ENCODE measurements around the gene CCDC185. TPM values are rescaled to one million over a fixed set of nuclear protein-coding genes. Genes with fewer than 3 reads are reported as not detected.
A peak's percentile ranks its signal among the peaks of the same experiment; 100 is the strongest.

The CCDC185 gene
- total and polyA plus RNA-seq, 10 of the 15 experiments (the other 5 are each of a cell fraction or from before 2014, with no cell fraction given) = not detected

DNA sequence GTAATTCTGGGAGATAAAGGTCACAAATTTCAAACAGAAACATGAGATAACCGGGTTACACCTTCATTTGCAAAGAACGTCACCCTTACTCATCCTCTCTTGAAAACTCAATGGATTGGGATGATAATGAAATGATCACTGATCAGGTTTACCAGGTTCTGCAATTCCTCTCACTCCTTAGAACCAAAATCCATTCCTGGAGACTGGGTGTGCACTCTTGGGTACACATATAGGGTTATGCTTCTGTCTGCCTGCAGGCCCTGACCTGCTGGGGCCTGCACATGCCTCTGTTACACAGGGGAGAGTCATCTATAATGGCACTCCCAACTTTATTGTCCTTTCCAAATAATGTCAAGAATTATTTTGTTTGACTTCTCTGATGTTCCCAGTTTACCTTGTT, 37.5 kb upstream of the CCDC185 start:
- Histone ChIP-seq H3K4me3 (no peak overlapping the region), H3K36me3 (ENCODE audit: control insufficient read depth in 2 of 2, insufficient read depth in 2 of 2, low read length in 1 of 2) (no peaks in the 10 kb centered on the region), H3K27me3 (replicated peaks in 1 of 2; ENCODE audit: control insufficient read depth in 2 of 2, insufficient read depth in 2 of 2, low read length in 1 of 2) (peaks cover 2 to 8% of the 10 kb centered on the region in 2 experiments; a peak in 2 of 4 replicates), H2AFZ (ENCODE audit: control insufficient read depth, low read depth, low read length) (no peak overlapping the region), H3K4me1 (ENCODE audit: control insufficient read depth, insufficient read depth, low read length) (no peaks in the 10 kb centered on the region), H3K9me3 (replicated peaks; ENCODE audit: control insufficient read depth, insufficient read depth, low read length) (no peaks in the 10 kb centered on the region), H3K4me2 (ENCODE audit: control insufficient read depth, insufficient read depth) (no peak overlapping the region), H4K20me1 (ENCODE audit: control insufficient read depth, insufficient read depth) (no peaks in the 10 kb centered on the region), H3K9ac (ENCODE audit: control insufficient read depth, insufficient read depth, low read length) (no peak overlapping the region), H3K27ac (ENCODE audit: control insufficient read depth, insufficient read depth) (no peak overlapping the region), H3K79me2 (ENCODE audit: control insufficient read depth, insufficient read depth, low read length) (no peaks in the 10 kb centered on the region)
- TF ChIP-seq TAF1 (IDR thresholded peaks at IDR 0.05; ENCODE audit: borderline replicate concordance, low read depth, low read length) (no peak), ATF7 (IDR thresholded peaks at IDR 0.05; ENCODE audit: low read depth) (no peak), EP300 (IDR thresholded peaks at IDR 0.05; ENCODE audit: borderline replicate concordance in 1 of 2, control insufficient read depth in 1 of 2, low read depth in 2 of 2, low read length in 2 of 2) (no peak), SRF (IDR thresholded peaks at IDR 0.05; ENCODE audit: low read depth in 2 of 2, low read length in 2 of 2) (no peak)
- ATAC-seq = no peak
- RAD21 ChIA-PET (ENCODE audit: unreplicated experiment) = no interaction called here
- no TSS peak for BruUV-seq (replicated peaks)
- intact Hi-C loops (cut with micrococcal nuclease; ENCODE audit: unreplicated experiment) (loop anchor here (10.0 kb wide), 1 partner anchor 221 kb away; no protein-coding TSS in a partner anchor), in situ Hi-C loops (cut with MboI) (no loop called here)
- DNase-seq (ENCODE audit: low read depth, low spot score) = no peak
- WGBS (ENCODE audit: insufficient coverage, insufficient replicate concordance, low lambda C conversion rate, missing lambda C conversion rate) = 6% methylated on average over 2 of the region's 2 CpGs
- SMC1A ChIA-PET (ENCODE audit: uncharacterized antibody, unreplicated experiment) = interaction anchor here (0.5 to 0.8 kb wide), 2 partner anchors 218 to 713 kb away, joined by 3 read pairs; no protein-coding TSS in a partner anchor
- CTCF ChIA-PET = no interaction called here
- FAIRE-seq = no peak
- POLR2A ChIA-PET = no interaction called here

DNA sequence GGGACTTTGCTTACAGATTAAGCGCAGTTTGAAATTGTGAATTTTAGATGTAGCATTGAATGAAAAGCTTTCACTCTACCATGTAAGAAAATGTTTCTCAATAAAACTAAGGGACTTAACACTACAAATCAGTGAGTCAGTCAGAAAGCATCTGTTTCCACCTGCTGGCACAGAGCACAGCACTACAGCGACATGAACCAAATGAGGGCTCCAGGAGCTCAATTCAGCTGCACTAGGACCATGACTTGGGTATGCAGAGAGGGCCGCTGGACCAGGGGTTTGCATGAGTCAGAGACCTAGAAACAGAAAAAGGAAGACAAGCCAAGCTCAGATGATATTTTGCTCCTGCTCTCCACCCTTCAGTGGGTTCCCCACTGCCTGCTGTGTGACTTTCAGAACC, 34.4 kb upstream of the CCDC185 start:
- no peaks in the 10 kb centered on the region for H3K9me3 ChIP-seq (replicated peaks; ENCODE audit: control insufficient read depth, insufficient read depth, low read length)
- ChIA-PET SMC1A (ENCODE audit: uncharacterized antibody, unreplicated experiment) (interaction anchor here (0.6 to 1.3 kb wide), 4 partner anchors 10 to 226 kb away, joined by 3 read pairs; no protein-coding TSS in a partner anchor), CTCF (interaction anchor here (0.6 to 3.3 kb wide), 4 partner anchors 14 to 225 kb away, joined by 3 to 10 read pairs (median 4); no protein-coding TSS in a partner anchor), RAD21 (ENCODE audit: unreplicated experiment) (interaction anchor here (0.6 to 2.3 kb wide), 3 partner anchors 60 to 225 kb away, joined by 3 to 9 read pairs (median 4); no protein-coding TSS in a partner anchor), POLR2A (interaction anchor here (1.1 kb wide), 1 partner anchor 18 kb away, joined by 3 read pairs; no protein-coding TSS in a partner anchor)
- no peak overlapping the region for H3K9ac ChIP-seq (ENCODE audit: control insufficient read depth, insufficient read depth, low read length)
- H3K4me2 ChIP-seq (ENCODE audit: control insufficient read depth, insufficient read depth) = no peak overlapping the region
- intact Hi-C loops (cut with micrococcal nuclease; ENCODE audit: unreplicated experiment) = loop anchor here (10.0 kb wide), 1 partner anchor 224 kb away; no protein-coding TSS in a partner anchor
- no TSS peak for BruUV-seq (replicated peaks)
- no peaks in the 10 kb centered on the region for H3K36me3 ChIP-seq (ENCODE audit: control insufficient read depth in 2 of 2, insufficient read depth in 2 of 2, low read length in 1 of 2)
- in situ Hi-C loops (cut with MboI) = no loop called here
- no peak overlapping the region for H2AFZ ChIP-seq (ENCODE audit: control insufficient read depth, low read depth, low read length)
- 28% methylated on average over 3 of the region's 3 CpGs for WGBS (ENCODE audit: insufficient coverage, insufficient replicate concordance, low lambda C conversion rate, missing lambda C conversion rate)
- peaks cover 4 to 9% of the 10 kb centered on the region in 2 experiments; a peak in 3 of 4 replicates for H3K27me3 ChIP-seq (replicated peaks in 1 of 2; ENCODE audit: control insufficient read depth in 2 of 2, insufficient read depth in 2 of 2, low read length in 1 of 2)
- H3K79me2 ChIP-seq (ENCODE audit: control insufficient read depth, insufficient read depth, low read length) = no peaks in the 10 kb centered on the region
- H4K20me1 ChIP-seq (ENCODE audit: control insufficient read depth, insufficient read depth) = no peaks in the 10 kb centered on the region
- TF ChIP-seq MEF2A (IDR thresholded peaks at IDR 0.05; ENCODE audit: insufficient read depth, low read depth, low read length) = no peak
- TF ChIP-seq, protein P1, sequence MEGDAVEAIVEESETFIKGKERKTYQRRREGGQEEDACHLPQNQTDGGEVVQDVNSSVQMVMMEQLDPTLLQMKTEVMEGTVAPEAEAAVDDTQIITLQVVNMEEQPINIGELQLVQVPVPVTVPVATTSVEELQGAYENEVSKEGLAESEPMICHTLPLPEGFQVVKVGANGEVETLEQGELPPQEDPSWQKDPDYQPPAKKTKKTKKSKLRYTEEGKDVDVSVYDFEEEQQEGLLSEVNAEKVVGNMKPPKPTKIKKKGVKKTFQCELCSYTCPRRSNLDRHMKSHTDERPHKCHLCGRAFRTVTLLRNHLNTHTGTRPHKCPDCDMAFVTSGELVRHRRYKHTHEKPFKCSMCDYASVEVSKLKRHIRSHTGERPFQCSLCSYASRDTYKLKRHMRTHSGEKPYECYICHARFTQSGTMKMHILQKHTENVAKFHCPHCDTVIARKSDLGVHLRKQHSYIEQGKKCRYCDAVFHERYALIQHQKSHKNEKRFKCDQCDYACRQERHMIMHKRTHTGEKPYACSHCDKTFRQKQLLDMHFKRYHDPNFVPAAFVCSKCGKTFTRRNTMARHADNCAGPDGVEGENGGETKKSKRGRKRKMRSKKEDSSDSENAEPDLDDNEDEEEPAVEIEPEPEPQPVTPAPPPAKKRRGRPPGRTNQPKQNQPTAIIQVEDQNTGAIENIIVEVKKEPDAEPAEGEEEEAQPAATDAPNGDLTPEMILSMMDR (IDR thresholded peaks at IDR 0.05 in 2 of 3, conservative IDR thresholded peaks at IDR 0.05 in 1 of 3; ENCODE audit: control insufficient read depth in 2 of 3, extremely low read depth in 1 of 3, insufficient read depth in 1 of 3, low read depth in 3 of 3, low read length in 3 of 3) = peak in 1 of 3 experiments; percentile 22; a peak in 1 of 6 replicates
- FAIRE-seq = no peak
- DNase-seq (ENCODE audit: low read depth, low spot score) = no peak
- ATAC-seq = peak; percentile 26; the same call in 1 of the 3 replicates
- H3K4me3 ChIP-seq = no peak overlapping the region
- no peaks in the 10 kb centered on the region for H3K4me1 ChIP-seq (ENCODE audit: control insufficient read depth, insufficient read depth, low read length)
- H3K27ac ChIP-seq (ENCODE audit: control insufficient read depth, insufficient read depth) = no peak overlapping the region
